SK-N-SH (cell line): ENCODE data around the gene COL17A1.
A peak's percentile ranks its signal among the peaks of the same experiment; 100 is the strongest.

ENCODE experiments used
- CHD2 ChIP-seq: fragments of 150-350 bp; IDR thresholded peaks from 2 replicates; pipeline ENCODE4 v1.6.1; 2018; ENCODE audit warnings: low read length; ENCODE audit not compliant: partially characterized antibody
- ELF1 ChIP-seq: IDR thresholded peaks from 2 replicates; pipeline ENCODE4 v1.4.0; 2012
- EZH2phosphoT487 ChIP-seq: fragments of 200-600 bp; sonication (generic); IDR thresholded peaks from 2 replicates; pipeline ENCODE4 v1.6.1; 2017; ENCODE audit warnings: low read depth, mixed run types, mild to moderate bottlenecking, antibody characterized with exemption, moderate library complexity, borderline replicate concordance
- JUND ChIP-seq: IDR thresholded peaks from 2 replicates; pipeline ENCODE4 v1.4.0; 2012
- POLR2AphosphoS5 ChIP-seq: IDR thresholded peaks from 2 replicates; pipeline ENCODE4 v1.6.1; 2012; ENCODE audit warnings: low read depth, low read length
- RAD21 ChIP-seq: IDR thresholded peaks from 2 replicates; pipeline ENCODE4 v1.6.1; 2012; ENCODE audit warnings: mild to moderate bottlenecking, low read length
- RFX5 ChIP-seq: IDR thresholded peaks from 2 replicates; pipeline ENCODE4 v1.6.1; 2012; ENCODE audit warnings: mild to moderate bottlenecking, improper control_type of control experiment, low read length
- SIN3A ChIP-seq: IDR thresholded peaks from 2 replicates; pipeline ENCODE4 v1.6.1; 2012; ENCODE audit warnings: low read depth, mild to moderate bottlenecking, low read length, moderate library complexity, borderline replicate concordance
- ZBTB33 ChIP-seq: IDR thresholded peaks from 2 replicates; pipeline ENCODE4 v1.4.0; 2012; ENCODE audit warnings: low read depth, borderline replicate concordance
- TF ChIP-seq, protein P1 (sequence below): IDR thresholded peaks from 2 replicates; pipeline ENCODE4 v1.4.0; 2012; ENCODE audit warnings: low read depth, borderline replicate concordance
- TF ChIP-seq, protein P2 (sequence below): IDR thresholded peaks from 2 replicates; pipeline ENCODE4 v1.4.0; 2012; ENCODE audit warnings: low read depth
- TF ChIP-seq, protein P3 (sequence below): fragments of 200-600 bp; sonication (generic); IDR thresholded peaks from 2 replicates; pipeline ENCODE4 v1.6.1; 2017; ENCODE audit warnings: antibody characterized with exemption, mild to moderate bottlenecking, moderate library complexity
- TF ChIP-seq, protein P4 (sequence below): IDR thresholded peaks from 2 replicates; pipeline ENCODE4 v1.6.1; 2012; ENCODE audit warnings: mild to moderate bottlenecking, low read depth, low read length, moderate library complexity

DNA sequence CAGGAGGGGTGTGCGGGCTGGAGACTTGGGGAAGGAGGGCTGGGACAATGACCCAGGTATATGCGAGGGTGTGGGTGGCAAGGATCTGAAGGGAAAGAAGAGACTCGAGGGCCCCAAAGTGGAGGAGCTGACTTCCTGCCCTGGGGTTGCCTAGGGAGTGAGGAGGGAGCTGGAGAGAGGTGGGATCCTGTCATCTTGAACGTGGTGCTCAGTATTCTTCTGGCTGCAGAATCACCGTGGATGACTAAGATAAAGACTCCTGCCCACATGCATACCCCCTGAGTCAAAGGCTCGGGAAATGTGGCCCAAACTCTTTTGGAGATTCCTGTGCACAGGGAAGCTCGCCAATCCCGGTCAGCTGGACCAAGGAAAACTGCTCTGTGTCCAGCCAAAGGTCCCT lies 31.2 kb downstream of the COL17A1 start:
- TF ChIP-seq, protein P1, sequence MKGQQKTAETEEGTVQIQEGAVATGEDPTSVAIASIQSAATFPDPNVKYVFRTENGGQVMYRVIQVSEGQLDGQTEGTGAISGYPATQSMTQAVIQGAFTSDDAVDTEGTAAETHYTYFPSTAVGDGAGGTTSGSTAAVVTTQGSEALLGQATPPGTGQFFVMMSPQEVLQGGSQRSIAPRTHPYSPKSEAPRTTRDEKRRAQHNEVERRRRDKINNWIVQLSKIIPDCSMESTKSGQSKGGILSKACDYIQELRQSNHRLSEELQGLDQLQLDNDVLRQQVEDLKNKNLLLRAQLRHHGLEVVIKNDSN: no peak
- TF ChIP-seq, protein P2, sequence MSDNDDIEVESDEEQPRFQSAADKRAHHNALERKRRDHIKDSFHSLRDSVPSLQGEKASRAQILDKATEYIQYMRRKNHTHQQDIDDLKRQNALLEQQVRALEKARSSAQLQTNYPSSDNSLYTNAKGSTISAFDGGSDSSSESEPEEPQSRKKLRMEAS: no peak
- TF ChIP-seq ZBTB33: no peak
- TF ChIP-seq, protein P3, sequence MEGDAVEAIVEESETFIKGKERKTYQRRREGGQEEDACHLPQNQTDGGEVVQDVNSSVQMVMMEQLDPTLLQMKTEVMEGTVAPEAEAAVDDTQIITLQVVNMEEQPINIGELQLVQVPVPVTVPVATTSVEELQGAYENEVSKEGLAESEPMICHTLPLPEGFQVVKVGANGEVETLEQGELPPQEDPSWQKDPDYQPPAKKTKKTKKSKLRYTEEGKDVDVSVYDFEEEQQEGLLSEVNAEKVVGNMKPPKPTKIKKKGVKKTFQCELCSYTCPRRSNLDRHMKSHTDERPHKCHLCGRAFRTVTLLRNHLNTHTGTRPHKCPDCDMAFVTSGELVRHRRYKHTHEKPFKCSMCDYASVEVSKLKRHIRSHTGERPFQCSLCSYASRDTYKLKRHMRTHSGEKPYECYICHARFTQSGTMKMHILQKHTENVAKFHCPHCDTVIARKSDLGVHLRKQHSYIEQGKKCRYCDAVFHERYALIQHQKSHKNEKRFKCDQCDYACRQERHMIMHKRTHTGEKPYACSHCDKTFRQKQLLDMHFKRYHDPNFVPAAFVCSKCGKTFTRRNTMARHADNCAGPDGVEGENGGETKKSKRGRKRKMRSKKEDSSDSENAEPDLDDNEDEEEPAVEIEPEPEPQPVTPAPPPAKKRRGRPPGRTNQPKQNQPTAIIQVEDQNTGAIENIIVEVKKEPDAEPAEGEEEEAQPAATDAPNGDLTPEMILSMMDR: no peak
- TF ChIP-seq EZH2phosphoT487: no peak
- TF ChIP-seq ELF1: no peak
- TF ChIP-seq CHD2: no peak
- TF ChIP-seq JUND: peak; percentile 54
- TF ChIP-seq RAD21: no peak
- TF ChIP-seq RFX5: no peak
- TF ChIP-seq SIN3A: no peak
- TF ChIP-seq, protein P4, sequence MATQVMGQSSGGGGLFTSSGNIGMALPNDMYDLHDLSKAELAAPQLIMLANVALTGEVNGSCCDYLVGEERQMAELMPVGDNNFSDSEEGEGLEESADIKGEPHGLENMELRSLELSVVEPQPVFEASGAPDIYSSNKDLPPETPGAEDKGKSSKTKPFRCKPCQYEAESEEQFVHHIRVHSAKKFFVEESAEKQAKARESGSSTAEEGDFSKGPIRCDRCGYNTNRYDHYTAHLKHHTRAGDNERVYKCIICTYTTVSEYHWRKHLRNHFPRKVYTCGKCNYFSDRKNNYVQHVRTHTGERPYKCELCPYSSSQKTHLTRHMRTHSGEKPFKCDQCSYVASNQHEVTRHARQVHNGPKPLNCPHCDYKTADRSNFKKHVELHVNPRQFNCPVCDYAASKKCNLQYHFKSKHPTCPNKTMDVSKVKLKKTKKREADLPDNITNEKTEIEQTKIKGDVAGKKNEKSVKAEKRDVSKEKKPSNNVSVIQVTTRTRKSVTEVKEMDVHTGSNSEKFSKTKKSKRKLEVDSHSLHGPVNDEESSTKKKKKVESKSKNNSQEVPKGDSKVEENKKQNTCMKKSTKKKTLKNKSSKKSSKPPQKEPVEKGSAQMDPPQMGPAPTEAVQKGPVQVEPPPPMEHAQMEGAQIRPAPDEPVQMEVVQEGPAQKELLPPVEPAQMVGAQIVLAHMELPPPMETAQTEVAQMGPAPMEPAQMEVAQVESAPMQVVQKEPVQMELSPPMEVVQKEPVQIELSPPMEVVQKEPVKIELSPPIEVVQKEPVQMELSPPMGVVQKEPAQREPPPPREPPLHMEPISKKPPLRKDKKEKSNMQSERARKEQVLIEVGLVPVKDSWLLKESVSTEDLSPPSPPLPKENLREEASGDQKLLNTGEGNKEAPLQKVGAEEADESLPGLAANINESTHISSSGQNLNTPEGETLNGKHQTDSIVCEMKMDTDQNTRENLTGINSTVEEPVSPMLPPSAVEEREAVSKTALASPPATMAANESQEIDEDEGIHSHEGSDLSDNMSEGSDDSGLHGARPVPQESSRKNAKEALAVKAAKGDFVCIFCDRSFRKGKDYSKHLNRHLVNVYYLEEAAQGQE: no peak
- no peak for TF ChIP-seq POLR2AphosphoS5
